Stimulated activated naive CD4-positive, alpha-beta T cell treated with Interleukin-2 at 50 U/mL for 16 hours (primary cell): Measurements from ENCODE around the gene HS3ST6.
"Not testable (repeated sequence)": the region's sequence is repeated elsewhere in the genome, so short reads cannot be mapped to it uniquely, and the experiment has no call there.

Experiments
- DNase-seq: peaks from one replicate; lab custom pipeline; 2025; lab: John Stamatoyannopoulos, UW

The HS3ST6 gene

DNA sequence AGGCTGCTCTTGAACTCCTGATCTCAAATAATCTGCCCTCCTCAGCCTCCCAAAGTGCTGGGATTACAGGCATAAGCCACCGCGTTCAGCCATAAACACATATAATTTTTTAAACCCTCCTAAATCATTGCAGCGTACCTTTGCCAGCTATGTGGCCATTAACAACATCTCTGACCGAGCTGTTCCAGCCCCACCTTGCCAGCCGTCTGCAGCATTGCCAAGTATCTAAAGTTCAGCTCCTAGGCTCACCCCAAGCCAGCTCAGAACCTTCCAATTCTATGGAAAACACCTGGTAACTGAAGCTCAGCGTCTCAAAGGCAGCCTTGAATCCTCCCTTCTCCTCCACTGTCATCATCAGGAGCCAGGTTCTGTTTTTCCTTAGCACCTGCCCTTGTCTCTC is 41.1 kb downstream of the HS3ST6 start:
- no peak for DNase-seq

- no peak for DNase-seq
Observed at GRCh38 chr16:1876468-1876867, 41.7 kb downstream of the HS3ST6 start.

- DNase-seq = not testable (repeated sequence)
Observed at GRCh38 chr16:1876066-1876465, 42.1 kb downstream of the HS3ST6 start.

DNA sequence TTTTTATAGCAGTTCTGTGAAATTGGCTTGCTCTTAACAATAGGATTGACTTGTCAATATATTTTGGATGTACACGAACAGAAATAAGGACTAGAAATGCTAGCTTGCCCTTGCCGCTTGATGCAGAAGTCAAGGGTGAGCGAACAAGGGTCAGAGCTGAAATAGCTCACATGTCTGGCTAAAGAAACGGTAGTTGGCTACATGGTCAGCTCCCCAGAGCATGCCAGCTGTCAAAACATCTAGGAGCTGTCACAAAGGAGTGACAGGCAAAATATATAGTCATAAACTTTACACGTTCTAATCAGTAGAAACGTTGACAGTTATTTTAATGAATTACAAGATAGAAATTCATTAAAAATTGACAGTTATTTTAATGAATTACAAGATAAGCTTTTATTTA is 43.4 kb downstream of the HS3ST6 start:
- DNase-seq = no peak

GRCh38 chr16:1871974-1872635 is 46.1 kb downstream of the HS3ST6 start, which contains the start of gene MEIOB:
MEIOB (minus strand) TSS chr16:1872164; CDS start chr16:1868175, 3,989 bp downstream.
- no peak for DNase-seq

DNA sequence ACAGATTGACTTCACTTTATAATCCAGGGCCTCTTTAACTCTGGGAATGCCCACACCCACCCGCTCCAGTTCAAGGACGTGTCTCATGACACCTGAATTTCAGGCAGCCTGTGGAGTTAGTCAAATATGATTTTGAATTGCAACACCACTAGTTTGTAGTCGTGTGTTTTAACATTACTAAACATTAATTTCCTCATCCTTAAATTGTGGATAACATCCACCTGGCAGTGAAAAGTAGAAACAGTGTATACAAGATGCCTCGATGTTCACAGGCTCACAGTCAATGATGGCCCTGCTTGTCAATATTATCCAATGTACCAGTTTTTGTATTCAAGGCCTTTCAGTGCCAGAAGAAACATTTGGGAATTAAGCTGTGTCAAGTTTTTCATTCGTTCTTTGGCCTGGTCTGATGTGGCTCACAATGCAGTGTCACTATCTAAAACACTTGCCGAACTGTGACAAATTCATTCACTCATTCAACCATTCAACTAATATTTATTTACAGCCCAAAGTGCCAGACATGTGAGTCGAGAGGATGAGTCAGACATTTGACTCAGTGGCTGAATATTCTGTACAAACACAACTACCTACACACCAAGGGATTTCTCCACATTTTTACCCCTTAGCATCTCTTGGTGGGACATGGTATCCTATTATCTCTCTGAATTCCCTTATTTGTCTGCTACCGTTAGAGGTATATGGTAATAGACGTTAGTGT is 47.7 kb downstream of the HS3ST6 start:
- DNase-seq = no peak

DNA sequence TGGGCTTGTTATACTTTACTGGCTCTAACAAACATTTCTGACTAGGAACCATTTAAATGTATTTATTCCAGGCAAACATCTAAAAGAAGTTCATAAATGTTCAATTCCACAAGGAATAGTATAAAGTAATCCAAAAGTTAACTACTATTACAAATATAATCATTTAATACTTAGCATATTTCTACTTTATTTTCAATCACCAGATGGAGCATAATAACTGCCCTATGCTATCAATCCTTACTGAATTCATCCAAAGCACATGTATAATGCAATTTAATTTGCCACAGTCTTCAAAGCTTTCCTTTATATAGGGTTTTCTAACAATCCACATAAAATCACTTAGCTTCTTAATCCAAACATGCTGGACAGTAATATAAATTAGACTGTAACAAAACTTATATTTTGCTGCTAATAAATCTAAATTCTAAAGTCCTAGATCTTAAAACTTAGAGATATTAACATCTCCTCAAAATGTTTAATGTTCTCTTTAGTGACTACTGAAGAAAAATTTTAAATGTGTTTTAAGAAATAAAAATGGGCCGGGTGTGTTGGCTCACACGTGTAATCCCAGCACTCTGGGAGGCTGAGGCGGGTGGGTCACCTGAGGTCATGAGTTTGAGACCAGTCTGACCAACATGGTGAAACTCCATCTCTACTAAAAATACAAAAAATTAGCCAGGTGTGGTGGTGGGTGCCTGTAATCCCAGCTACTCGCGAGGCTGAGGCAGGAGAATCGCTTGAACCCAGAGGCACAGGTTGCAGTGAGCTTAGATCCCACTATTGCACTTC is 52.1 kb downstream of the HS3ST6 start:
- DNase-seq = no peak

- no peak for DNase-seq
Observed at GRCh38 chr16:1863681-1864460, 54.3 kb downstream of the HS3ST6 start.

DNA sequence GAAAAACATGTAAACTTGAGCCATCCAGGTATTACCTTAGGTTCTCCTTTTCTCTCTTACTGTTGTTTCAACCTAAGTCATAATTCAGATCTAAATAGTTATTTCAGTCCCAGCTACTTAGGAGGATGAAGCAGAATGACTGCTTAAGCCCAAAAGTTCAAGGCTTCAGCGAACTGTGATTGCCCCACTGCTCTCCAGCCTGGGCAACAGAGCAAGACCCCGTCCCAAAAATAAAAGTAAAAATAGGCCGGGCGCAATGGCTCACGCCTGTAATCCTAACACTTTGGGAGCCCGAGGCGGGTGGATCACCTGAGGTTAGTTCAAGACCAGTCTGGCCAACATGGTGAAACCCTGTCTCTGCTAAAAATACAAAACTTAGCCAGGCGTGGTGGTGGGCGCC is 55.8 kb downstream of the HS3ST6 start:
- no peak for DNase-seq

DNA sequence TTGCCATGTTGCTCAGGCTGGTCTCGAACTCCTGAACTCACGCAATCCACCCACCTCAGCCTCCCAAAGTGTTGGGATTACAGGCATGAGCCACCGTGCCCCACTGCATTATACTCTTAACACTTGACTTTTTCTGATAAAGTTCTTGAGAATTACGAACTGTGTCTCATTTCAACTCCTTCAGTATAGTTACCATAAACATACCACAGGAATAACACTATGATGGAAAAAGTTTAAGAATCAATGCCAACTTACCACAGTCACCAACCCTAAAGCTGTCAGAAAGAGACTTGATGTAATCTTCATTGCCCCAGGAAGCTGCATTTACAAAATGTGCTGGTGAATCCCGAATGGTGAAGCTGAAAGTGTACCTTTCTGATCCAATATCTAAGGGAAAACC is 56.5 kb downstream of the HS3ST6 start:
- DNase-seq = no peak
